Measurements from ENCODE around the gene ZNF771.

The ZNF771 gene

DNA sequence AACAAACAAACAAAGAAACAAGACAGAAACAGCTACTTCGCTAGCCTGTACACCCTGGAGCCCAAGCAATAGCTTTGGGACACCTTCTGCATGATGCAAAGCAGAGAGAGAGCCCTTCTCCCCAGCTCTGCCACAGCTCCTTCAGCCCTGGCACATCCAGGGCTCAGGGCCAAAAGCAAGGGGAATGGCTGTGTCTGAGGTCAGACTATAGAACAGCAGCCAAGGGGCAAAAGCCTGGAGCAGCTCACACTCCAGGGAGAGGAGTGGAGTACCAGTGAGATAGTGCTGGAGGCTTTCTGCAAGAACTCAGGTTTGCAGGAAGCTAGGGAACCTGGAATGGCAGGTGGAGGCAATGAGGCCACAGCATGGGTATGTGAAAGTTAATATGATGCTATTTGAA lies 49.9 kb downstream of the ZNF771 start:
- TF ChIP-seq SIN3A (IDR thresholded peaks at IDR 0.05; ENCODE audit: borderline replicate concordance, insufficient read depth, low read length) (no peak), POLR2AphosphoS5 (IDR thresholded peaks at IDR 0.05; ENCODE audit: low read depth, low read length) (no peak), FOXP2 (optimal IDR thresholded peaks at IDR 0.05; ENCODE audit: borderline replicate concordance, extremely low read depth, extremely low read length, insufficient read depth) (no peak), TAF1 (IDR thresholded peaks at IDR 0.05; ENCODE audit: borderline replicate concordance, insufficient read depth, low read length) (no peak)
- TF ChIP-seq, protein P1, sequence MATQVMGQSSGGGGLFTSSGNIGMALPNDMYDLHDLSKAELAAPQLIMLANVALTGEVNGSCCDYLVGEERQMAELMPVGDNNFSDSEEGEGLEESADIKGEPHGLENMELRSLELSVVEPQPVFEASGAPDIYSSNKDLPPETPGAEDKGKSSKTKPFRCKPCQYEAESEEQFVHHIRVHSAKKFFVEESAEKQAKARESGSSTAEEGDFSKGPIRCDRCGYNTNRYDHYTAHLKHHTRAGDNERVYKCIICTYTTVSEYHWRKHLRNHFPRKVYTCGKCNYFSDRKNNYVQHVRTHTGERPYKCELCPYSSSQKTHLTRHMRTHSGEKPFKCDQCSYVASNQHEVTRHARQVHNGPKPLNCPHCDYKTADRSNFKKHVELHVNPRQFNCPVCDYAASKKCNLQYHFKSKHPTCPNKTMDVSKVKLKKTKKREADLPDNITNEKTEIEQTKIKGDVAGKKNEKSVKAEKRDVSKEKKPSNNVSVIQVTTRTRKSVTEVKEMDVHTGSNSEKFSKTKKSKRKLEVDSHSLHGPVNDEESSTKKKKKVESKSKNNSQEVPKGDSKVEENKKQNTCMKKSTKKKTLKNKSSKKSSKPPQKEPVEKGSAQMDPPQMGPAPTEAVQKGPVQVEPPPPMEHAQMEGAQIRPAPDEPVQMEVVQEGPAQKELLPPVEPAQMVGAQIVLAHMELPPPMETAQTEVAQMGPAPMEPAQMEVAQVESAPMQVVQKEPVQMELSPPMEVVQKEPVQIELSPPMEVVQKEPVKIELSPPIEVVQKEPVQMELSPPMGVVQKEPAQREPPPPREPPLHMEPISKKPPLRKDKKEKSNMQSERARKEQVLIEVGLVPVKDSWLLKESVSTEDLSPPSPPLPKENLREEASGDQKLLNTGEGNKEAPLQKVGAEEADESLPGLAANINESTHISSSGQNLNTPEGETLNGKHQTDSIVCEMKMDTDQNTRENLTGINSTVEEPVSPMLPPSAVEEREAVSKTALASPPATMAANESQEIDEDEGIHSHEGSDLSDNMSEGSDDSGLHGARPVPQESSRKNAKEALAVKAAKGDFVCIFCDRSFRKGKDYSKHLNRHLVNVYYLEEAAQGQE (IDR thresholded peaks at IDR 0.05; ENCODE audit: insufficient read depth in 1 of 2, low read depth in 2 of 2, low read length in 2 of 2), result no peak

GRCh38 chr16:30457743-30458560 lies 50.5 kb downstream of the ZNF771 start:
- TF ChIP-seq SIN3A (IDR thresholded peaks at IDR 0.05; ENCODE audit: borderline replicate concordance, insufficient read depth, low read length) (no peak), POLR2AphosphoS5 (IDR thresholded peaks at IDR 0.05; ENCODE audit: low read depth, low read length) (no peak), TAF1 (IDR thresholded peaks at IDR 0.05; ENCODE audit: borderline replicate concordance, insufficient read depth, low read length) (no peak)

GRCh38 chr16:30458561-30459394 lies 51.4 kb downstream of the ZNF771 start:
- TF ChIP-seq SIN3A (IDR thresholded peaks at IDR 0.05; ENCODE audit: borderline replicate concordance, insufficient read depth, low read length), result no peak
- TF ChIP-seq, protein P1 (IDR thresholded peaks at IDR 0.05; ENCODE audit: insufficient read depth in 1 of 2, low read depth in 2 of 2, low read length in 2 of 2), result no peak

DNA sequence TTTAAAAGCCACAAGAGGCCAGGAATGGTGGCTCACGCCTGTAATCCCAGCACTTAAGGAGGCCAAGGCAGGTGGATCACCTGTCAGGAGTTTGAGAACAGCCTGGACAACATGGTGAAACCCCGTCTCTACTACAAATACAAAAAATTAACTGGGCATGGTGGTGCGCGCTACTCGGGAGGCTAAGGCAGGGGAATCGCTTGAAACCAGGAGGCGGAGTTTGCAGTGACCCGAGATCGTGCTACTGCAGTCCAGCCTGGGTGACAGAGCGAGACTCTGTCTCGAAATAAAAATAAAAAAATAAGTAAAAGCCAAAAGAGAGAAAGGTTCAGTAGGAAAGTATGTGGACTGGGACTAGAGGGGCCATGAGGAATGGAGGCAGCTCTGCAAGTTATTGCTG lies 52.0 kb downstream of the ZNF771 start:
- TF ChIP-seq POLR2AphosphoS5 (IDR thresholded peaks at IDR 0.05; ENCODE audit: low read depth, low read length) (no peak), FOXP2 (optimal IDR thresholded peaks at IDR 0.05; ENCODE audit: borderline replicate concordance, extremely low read depth, extremely low read length, insufficient read depth) (no peak), TAF1 (IDR thresholded peaks at IDR 0.05; ENCODE audit: borderline replicate concordance, insufficient read depth, low read length) (no peak), SIN3A (IDR thresholded peaks at IDR 0.05; ENCODE audit: borderline replicate concordance, insufficient read depth, low read length) (no peak)
- TF ChIP-seq, protein P1 (IDR thresholded peaks at IDR 0.05; ENCODE audit: insufficient read depth in 1 of 2, low read depth in 2 of 2, low read length in 2 of 2), result no peak

DNA sequence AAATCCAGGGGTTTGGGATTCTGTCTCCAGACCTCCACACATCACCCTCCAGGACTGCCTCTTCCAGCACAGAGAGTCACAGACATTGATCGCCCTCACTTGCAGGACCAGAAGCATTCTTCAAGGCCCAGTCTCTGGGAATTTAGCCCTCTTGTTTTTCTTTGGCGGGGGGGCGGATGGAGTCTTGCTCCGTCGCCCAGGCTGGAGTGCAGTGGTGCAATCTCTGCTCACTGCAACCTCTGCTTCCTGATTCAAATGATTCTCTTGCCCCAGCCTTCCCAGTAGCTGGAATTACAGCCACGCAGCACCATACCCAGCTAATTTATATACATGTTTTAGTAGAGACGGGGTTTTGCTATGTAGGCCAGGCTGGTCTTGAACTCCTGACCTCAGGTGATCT lies 56.7 kb downstream of the ZNF771 start:
- TF ChIP-seq, protein P1 (IDR thresholded peaks at IDR 0.05; ENCODE audit: insufficient read depth in 1 of 2, low read depth in 2 of 2, low read length in 2 of 2), result no peak
- TF ChIP-seq POLR2AphosphoS5 (IDR thresholded peaks at IDR 0.05; ENCODE audit: low read depth, low read length) (no peak), FOXP2 (optimal IDR thresholded peaks at IDR 0.05; ENCODE audit: borderline replicate concordance, extremely low read depth, extremely low read length, insufficient read depth) (no peak), SIN3A (IDR thresholded peaks at IDR 0.05; ENCODE audit: borderline replicate concordance, insufficient read depth, low read length) (no peak), TAF1 (IDR thresholded peaks at IDR 0.05; ENCODE audit: borderline replicate concordance, insufficient read depth, low read length) (no peak)
